PC-3 (cell line): ENCODE measurements around the gene FGG.

Experiments used
- CTCF ChIP-seq: fragments of 300-600 bp; sonication (generic); conservative IDR thresholded peaks from 2 replicates; pipeline ENCODE4 v1.5.1; 2017; ENCODE audit warnings: antibody characterized with exemption, low read depth, mild to moderate bottlenecking, low read length
- EZH2phosphoT487 ChIP-seq: fragments of 300-600 bp; sonication (generic); IDR thresholded peaks from 2 replicates; pipeline ENCODE4 v1.6.1; 2018; ENCODE audit warnings: mild to moderate bottlenecking, antibody characterized with exemption, low read length, borderline replicate concordance

- no peak for TF ChIP-seq CTCF
- TF ChIP-seq EZH2phosphoT487 = no peak
Observed at GRCh38 chr4:154643493-154643892, 31.0 kb upstream of the FGG start.
